ENCODE results near the gene ITPKB.

ITPKB gene

DNA sequence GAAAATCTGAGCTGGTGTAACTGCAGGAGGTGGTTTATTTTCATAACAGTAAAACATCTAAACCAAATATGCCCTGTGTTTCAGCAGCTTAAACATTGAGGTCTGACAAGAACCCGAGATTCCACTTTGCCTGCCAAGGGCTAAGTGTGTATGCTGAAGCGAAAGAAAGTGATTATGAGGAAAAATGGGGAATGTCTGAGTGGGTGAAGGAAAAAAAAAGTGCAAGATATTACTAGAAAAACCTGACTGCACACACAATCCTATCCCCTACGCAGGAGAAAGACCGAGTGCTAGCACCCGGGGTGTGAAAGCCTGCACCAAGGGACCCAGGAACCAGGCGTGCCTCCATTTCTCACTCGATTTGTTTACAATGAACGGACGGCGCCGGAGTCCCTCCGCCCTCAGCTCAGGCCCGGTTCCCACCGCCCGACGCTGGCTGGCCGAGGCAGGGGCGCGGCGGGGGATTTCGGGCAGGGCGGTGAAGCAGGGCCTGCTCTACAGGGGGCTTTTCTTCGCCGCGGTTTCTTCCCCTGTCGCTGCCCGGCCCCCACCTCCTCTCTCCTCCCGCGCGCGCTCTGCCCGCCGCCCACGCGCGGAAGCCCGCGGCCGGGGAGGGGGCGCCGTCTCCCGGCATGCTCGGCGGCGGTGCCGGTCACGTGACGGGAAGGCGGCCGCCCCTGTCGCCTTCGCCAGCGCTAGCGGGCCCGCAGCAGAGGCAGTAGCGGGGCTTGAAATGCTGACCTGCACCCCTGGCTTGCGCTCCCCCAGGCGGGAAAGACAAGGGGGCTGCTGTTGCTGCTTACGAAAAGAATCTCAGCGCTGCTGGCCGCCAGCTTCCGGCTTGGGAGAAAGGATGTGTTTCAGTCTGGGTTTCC lies 35.9 kb downstream of the ITPKB start:
- DNase-seq = peak; percentile 80

DNA sequence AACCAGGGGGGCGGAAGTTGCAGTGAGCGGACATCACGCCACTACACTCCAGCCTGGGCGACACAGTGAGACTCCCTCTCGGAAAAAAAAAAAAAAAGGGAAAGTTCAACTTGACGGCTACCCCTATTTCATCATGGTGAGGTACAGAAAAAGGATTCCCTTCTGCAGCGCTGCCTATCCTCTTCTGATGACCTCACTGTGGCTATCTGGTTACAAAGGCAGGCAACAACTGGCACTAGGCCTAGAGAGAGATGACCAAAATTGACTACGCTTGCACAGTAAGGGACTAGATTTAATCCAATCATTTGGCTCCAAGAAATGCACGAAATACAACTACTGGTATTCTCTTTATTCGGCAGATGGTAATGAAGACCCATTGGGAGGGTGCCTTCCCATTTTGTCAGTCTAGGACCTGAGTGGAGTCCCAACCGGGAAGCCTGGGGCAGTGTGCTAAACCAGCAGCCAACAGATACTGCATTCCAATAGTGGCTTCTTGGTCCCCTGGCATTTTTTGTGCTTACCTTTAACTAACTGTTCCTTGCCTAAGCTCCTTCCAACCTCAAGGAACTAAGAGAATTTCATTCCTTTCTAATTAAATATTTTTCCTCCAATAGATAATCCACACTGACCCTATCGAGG lies 36.6 kb downstream of the ITPKB start:
- peak; percentile 43 for DNase-seq

DNA sequence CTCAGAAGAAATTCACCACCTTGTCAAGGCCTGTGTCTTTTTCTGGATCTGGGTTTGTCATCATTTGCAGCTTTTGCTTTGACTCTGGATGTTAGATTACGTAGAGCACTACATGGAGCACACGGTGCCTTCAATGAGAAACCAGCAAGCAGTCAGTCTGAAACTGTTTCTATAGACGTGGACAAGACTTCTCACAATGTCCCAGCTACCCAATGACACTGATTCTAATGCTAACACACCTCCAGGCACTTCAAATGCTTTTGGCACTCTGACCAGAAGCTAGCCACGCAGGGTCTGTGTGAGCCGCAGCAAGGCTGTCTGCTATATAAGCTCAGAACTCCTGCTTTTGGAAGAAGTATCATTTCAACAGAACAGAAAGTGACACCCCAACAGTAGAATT lies 38.2 kb downstream of the ITPKB start:
- no peak for DNase-seq

DNA sequence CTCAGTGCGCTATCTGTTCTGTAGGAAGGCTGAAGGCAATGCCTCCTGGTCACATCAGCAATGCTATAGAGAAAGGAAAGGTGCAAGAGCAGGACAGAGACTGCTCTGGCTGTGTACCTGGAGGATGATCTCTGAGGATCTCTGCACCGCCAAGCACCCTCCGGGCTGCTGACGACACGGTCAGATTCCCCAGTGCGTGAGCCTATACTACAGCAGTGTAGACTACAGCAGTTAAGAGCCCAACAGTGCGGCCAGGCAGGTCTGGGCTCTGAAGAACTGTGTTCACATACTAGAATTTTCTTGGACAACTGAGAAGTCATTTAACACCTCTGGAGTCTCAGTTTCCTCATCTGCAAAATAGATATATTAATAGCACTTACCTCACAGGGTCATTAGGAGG lies 39.9 kb downstream of the ITPKB start:
- DNase-seq = no peak

DNA sequence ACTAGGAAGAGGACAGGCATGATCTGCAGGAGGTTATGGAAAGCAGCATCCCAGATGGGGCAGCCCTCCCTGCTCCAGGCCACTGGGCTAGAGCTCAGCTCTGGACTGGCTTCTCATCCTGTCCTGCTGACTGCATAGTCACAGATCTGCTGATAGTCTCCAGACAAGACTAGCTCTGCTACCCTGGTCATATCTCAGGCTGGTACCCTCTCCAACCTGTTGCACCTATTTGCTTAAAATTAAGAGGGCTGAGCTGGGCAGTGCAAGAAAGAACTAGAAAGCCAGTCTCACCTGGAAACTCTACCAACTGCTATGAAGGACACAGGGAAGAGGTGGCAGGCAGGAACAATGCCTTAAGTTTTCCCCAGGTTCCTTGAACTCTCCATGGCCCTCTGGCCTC lies 40.4 kb downstream of the ITPKB start:
- no peak for DNase-seq

DNA sequence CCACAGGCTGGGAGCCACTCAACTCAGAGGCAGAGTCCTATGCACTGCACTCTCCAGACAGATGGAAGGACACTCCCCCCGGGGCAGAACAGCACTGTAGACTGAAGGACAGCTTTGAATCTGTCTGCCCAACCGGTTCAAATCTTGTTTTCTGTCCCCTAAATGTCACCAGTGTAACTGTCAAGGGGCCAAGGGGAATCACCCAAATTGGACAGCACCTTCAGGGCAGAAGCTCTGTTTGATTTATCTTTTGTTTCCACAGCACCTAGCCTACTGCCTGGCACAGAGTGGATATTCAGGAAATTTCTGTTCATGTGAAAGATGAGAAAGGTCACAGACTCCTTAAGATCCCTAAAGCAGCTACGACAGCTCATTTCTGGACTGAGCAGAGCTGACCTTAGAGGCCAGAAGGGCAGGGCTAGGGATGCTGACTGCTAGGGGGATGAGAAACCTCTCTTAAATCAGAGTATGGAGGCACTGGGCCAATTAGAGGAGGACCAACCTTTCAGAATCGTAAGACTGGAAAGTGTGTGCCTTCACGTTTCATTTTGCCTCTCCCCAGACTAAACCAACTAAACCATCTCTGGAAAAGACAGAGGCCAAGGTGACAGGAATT lies 41.0 kb downstream of the ITPKB start:
- DNase-seq = no peak

DNA sequence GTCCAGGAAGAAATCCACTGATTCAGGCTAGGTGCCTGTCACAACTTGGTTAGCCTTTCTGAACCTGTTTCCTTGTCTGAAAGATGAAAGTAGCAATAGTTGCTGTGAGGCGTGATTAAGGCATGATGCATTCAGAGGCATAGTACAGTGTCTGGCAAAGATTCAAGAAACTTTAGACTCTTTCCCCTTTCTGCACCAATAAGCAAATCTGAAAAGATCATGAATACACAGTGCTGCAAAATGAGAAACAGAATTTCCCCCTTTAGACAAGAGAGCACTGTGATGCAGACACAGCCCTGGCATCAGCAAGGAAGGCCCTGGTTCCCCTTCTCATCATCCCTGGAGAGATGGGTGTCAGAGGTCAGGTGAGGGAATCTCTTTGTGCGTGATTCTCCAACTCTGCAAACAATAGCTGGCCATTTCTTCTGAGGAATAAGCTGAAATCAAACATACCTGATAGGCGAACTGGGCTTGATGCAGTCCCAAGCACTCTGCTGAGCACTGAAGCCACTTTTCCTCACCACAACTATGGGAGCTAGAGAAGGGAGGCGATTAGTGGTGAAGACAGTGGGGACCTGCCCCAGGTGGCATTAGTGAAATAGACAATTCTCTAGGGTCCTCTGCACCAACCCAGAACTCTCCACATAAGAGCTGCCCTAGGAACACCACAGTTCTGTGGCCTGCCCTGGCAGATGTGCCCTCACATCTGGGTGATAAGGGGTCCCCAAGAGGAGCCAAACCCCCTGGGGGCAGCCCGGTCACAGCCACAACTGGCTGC lies 41.7 kb downstream of the ITPKB start:
- peak; percentile 48 for DNase-seq

DNA sequence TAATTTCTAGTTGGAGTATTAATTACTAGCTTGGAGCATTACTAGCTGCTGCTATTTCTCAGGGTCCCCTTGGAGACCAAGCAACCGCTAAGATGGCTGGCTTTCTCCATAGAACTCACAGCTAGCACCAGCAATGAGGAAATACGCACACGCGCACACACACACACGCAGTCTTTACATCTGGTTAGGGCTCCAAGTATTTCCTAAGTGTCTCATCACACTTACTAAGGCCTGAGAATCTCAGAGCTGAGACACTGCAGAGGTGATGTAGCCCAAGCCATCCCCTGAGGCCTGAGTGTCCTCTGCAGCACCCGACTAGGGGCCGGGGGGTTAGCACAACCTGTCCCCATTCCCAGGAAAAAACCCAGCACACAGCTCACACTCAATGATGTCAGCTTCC lies 42.5 kb downstream of the ITPKB start:
- DNase-seq = no peak

DNA sequence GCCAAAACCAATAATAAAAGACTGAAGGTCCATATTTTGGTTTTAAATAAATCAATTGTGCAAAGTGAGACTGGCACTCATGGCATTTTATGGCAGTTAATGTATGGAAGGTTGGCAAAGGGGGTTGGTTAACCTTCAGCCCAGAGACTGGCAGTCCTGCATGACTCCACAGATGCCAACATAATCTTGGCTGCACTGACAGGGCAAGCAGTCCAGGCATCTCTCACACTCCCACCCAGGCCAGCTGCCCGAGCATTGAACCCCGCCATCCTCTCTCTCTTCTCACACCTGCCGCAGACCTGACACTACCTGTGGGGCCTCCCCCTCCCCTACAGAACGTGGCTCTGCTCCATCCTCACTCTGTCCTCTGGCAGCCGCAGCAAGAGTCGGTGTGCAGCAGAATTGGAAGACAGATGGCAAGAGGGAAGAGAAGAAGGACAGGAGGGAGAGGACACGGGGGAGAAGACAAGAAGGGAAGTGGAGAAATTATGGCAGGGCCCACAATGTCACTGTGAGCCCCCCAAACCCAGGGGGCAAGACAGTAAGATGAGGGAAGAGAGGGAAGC lies 43.7 kb downstream of the ITPKB start:
- DNase-seq = no peak

DNA sequence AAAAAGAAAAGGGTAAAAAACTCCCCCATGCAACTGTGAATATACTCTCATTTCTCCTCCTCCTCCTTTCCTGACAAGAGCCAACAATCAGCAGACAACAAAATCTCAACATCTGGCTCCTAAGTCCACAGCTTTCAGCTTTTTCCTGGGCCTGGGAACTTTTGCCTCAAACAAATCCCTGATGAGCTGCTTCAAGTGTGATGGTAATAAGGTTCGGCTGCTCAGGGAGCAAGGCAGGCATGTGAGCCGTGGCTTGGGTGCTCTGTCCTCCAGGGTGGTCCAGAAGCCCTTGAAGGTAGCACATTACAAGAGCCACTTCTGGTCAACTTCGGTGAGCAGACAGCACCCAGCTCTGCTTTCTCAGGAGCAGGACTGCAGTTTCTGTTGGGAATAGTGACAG lies 46.3 kb downstream of the ITPKB start:
- no peak for DNase-seq

DNA sequence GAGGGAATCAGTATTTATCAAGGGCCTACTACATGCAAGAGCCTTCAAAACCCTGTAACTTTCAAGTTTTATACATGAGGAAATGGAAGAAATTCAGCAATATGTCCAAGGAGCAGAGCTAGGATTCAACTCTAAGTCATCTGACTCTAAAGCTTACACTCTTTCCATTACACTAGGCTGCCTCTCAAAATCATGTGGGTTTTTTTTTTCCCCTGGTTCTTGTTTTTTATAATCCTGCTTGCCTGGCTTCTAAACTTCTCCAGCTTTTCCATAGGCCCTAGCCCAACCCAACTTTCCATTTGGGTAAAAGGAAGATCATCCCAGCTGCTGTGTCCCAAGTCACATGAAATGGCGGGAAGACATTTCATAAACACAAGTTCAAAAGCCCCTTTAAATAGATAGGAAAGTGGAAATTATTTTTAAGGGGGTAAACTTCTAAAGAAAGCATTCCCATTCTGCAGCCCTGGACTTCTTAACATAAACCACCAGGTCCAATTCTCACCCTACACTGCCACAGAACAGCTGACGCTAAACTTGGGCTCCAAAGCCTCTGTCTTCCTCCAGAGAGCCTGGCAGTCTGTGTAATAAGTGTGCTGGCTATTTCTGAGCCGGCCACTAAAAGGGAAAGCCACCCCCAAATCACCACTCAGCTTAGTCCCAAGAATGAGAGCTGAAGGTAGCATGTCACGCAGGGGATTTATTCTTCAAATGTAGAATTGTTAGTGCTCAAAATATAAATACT lies 46.9 kb downstream of the ITPKB start:
- no peak for DNase-seq

DNA sequence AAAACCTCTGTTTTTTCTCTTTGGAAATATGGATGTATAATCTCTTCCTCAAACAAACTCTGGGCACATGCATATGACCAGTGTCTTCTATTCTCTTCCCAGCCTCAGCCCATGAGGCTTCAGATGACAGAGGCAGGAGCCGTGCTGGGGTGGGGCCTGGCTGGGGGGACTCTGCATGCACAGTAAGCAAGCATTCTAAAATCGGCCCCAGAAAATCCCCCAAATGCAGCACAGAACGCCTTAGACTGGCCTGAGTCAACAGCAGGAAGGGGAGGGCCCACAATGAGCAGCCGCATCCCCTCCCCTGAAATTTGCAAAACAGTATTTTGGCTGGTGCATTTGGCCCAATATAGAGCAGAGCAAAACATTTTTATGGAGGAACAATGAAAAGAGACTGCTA lies 47.8 kb downstream of the ITPKB start:
- peak; percentile 42 for DNase-seq

DNA sequence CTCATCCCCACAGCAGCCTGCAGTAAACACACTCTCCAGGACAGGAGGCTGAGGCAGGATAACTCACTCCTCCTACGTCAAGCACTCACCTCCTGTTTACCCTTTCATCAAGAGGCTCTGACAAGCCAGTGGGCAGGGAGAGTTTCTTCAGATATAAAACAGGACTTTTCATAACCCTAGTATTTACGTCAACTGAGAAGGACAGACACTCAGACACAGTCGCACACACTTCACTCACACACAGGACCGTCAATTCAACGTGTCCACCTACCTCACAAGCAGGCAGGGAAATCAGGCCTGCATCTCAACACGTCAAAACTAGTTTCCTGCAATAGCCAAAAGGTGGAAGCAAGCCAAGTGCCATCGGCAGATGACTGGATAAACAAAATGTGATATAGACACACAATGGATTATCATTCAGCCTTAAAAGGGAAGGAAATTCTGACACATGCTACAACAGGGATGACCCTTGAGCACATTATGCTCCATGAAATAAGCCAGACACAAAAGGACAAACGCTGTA lies 48.6 kb downstream of the ITPKB start:
- no peak for DNase-seq

DNA sequence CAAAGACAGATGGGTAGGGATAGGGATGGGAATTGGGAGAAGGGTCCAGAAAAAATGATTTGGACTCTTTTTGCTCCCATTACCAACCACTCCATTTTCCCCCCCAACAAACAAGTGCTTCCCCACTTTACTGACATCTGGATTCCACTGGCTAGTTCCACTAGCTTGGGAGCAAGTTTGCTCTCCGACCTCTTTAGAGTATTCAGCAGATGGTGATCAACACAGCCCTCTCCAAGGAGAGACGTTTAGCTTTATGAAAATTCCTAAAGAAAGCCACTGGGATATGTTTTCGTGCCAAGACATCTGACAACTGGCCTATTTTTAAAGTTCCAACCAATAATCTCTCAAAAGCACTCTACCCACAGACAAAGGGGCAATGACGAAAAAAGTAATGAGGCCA lies 50.3 kb downstream of the ITPKB start:
- peak; percentile 55 for DNase-seq

DNA sequence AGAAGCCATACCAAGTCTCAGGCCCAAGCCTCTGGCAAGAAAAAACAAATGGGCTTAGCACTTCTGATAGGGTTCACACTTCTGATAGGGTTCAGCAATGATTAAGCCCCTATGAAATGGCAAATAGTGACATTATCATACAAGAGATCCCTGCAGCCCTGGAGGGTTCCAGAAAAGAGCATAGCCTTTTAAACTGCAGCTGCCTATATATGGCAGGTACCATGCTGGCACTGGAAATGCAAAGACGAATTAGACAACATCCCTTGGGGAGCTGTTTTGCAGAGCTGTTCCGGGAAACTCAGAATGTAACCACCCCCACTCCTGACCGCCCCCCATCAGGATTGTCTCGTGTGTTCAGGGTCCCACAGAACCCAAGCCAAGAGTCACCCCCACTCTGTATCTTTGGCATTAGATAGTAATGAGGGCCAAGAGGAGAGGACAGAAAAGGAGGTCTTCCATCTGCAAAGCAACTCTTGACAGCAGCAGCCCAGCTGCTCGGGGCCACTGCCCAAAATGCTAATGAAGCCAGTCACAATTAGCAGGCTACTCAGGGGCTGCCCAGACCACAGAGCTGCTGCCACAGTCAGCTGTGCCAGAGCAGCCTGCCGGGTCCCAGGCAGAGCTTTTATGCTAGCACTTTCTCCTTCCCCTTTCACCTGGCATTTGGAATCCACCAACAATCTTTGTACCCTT lies 50.9 kb downstream of the ITPKB start:
- peak; percentile 87 for DNase-seq

DNA sequence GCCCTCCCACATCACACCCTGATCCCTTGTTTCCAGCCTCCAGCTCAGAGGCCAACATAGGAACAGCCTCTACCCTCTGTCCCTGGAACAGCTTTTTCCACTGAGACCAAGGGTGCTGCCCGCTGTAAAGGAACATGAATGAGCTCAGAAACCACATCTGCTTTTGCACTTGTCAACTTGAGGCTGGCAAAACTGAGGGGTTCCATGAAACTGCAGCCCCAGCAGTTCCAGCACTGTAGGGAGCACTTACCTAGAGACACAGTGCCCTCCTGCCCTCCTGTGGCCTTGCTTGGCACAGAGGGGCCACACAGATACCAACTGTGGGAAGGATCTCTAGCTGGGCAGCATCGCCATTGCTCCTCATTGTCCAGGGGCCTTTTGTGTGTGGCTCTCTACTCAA lies 51.7 kb downstream of the ITPKB start:
- DNase-seq = peak; percentile 32

DNA sequence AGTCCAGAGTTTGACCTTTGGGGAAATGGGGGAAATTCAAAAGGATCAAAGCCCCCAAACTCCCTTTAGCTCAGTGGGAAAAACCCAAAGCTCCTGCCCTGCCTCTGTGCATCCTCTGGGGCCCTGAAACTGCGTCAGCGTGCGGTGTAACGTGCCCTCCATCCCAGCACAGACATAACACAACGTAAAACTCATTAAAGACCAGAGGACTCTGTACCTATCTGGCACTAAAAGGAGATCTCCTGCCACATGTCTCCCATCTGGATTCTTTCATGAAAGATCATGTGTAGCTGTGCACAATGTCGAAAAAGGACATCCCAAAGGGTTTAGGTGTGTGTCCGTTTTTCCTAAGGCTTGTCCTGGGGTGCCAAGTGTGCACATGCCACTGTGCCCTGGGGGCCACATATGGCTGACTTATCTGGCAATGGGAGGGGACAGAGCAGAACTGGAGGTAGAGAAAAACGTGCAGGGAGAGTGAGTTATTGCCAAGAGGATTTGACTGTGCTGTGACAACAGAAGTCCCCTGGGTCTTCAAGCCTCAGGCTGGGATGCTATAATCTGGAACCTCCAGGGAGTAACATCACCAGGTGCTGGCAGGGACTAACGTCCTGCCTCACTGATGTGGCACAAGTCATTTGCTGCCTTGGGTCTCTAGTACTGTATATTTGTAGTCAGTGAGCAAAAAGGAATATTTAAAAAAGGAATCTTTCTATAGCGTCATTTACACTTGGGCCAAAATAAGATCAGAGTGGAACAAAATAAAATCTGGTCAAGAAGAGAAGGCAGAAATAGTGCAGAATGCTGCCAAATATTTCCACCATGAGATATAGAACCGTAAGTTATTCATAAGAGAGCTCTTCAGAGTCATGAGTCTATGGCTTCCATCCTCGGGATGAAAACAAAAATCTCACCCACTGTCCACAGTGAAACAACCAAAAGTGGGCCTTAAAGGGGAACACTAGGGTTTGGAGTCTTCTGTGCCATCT lies 52.3 kb downstream of the ITPKB start:
- DNase-seq = no peak

DNA sequence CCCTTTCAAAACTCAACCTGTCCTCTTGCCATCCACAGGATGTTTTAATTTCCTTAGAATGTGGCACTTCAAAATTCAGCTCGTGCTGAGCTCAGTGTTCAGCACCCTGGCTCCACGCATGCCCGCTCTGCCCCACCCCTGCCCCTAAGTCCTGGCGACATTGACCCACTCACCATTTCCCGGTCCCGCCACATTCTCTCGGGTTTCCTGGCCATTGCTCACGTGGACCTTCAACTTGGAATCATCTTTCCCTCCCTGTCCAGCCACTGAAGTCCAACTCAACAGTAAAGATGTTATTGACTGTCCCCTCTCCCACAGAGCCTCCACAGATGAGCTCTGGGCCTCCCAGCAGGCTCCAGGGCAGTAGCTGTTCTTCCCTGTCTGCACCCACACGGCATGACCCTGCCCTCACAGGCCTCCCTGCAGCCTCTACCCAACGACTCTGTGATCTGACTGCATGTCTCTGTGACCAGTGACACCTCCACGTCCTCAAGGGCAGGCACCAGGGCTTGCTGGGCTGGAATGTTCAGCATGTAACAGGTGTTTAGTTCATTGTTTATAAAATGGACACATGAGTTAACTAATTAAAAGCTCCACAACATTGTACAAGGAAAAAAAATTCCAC lies 53.8 kb downstream of the ITPKB start:
- no peak for DNase-seq

DNA sequence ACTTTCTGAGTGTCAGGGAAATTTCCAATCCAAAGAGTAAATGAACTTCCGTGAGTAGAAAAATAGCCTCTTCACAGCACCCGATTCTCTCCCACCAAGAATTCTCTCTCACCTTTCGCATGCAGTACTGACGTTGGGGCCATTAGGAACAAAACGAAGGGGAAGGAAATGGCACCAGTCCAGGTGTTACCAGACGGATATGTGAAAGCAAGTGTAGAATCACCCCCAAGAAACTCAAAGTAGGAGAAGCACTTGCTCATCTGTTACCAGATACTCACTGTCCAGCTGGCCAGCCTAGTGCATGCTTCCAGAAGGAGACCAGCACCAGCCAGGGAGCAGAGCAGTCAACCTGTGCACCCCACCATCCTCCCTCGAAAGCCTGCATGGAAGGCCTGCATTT lies 55.1 kb downstream of the ITPKB start:
- no peak for DNase-seq
